GM12892 (cell line): ENCODE measurements around the gene CTNNA3.

Source experiments
- POLR2A ChIP-seq: IDR thresholded peaks from 2 replicates; pipeline ENCODE4 v1.6.1; 2011; ENCODE audit warnings: low read depth, low read length, control low read depth
- POLR2AphosphoS5 ChIP-seq: IDR thresholded peaks from 2 replicates; pipeline ENCODE4 v1.6.1; 2011; ENCODE audit warnings: low read depth, low read length, control low read depth
- TAF1 ChIP-seq: IDR thresholded peaks from 2 replicates; pipeline ENCODE4 v1.6.1; 2011; ENCODE audit warnings: low read depth, mild to moderate bottlenecking, control low read depth, low read length, borderline replicate concordance

DNA sequence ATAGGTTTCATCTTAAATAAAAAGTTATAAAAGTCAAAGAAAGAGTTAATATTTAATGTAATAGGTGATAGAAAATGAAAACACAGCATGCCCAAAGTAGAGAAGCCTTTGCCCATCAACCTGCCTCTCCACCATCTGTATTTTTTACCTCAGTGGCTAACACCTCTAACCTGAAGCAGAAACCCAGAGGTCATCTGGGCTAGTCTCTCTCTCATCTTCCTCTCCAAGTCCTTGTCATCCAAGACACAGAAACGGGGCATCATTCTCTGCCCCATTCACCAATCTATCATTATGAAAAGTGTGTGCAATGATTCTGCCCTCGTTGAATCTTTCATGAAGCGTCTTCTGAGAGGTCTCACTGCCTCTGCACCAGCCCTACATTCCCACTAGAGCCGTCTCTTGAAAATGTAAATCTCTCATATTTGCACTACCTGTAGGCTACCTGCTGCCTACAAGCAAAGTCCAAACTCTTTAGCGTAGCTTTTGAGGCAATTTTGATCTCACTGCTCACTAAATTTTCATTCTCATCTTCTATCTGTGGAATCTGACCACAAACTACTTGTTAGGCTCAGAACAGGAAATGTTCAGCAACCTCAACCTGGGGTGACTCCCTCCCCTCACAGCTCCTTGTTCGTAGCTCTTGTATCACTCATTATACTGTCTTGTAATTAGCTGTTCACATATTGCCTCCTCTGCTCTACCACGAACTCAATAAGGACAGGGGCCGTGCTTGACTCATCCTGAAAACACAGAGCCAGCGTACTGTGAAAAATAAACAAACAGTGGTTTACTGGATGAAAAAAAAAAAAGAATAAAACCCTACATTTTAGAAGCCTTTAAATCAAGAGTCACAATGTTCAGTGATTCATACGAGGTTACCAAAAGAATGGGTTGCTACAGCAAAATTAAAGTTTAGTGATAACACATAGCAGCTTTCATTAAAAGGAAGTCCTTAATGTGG lies 83.1 kb downstream of the CTNNA3 start:
- no peak for TF ChIP-seq POLR2A
- no peak for TF ChIP-seq POLR2AphosphoS5
- no peak for TF ChIP-seq TAF1
